ENCODE measurements around the gene FBXO36. TPM values are rescaled to one million over a fixed set of nuclear protein-coding genes. Genes with fewer than 3 reads are reported as not detected.

FBXO36 gene
- total and polyA plus RNA-seq, 2 experiments from 2014 or later = 5.8 to 7.6 TPM

DNA sequence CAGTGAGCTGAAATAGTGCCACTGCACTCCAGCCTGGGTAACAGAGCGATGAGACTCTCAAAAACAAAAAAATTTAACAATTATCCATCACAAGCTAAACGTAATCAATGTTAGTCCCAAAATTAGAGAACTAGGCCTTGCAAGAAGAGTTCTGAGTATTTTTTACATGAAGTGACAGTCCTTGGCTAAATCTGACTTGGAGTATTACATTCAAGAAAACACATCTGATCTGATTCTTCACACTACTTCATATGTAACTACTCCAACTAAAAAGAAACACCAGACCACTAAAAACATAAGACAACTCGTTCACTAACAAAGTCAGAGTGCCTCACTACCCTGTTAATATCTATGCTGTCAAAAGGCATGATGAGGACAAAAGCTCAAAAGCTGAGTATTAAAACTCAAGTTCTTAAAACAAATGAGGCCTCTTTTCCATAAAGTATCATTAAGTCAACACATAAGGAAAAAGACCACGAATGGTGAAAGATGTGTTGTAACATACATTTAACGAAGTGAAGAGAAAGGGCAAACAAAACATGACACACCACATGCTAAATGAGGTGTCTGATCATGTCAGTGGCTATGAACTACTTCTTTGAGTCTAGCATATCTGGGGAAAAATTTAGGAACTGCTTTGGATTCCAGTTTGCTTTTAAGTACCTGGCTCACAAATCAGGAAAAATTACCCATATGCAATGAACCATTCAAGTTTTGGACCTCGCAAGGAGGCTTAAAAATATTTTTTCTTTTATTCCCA is 42.9 kb upstream of the FBXO36 start:
- DNase-seq (ENCODE audit: low spot score) (no peak), ATAC-seq (no peak)
- Mint-ChIP-seq H3K27ac (no peak overlapping the region), H3K9me3 (no peaks in the 10 kb centered on the region), H3K4me3 (no peak overlapping the region), H3K4me1 (peaks cover 5% of the 10 kb centered on the region; the same call in 2 of the 3 replicates), H3K27me3 (ENCODE audit: insufficient read depth, low read depth, poor library complexity) (peaks cover 4% of the 10 kb centered on the region), H3K36me3 (ENCODE audit: low read depth) (peaks cover 18% of the 10 kb centered on the region)
- H3K4me2 ChIP-seq = no peak overlapping the region
- H3K9me2 ChIP-seq (ENCODE audit: insufficient read depth) = no peaks in the 10 kb centered on the region
- 0 out of 2 replicates have a peak, but pooled peaks cover 6% of the 10 kb centered on the region for H3K36me3 ChIP-seq (ENCODE audit: insufficient read depth)
- H3K4me3 ChIP-seq = no peak overlapping the region
- H3K27ac ChIP-seq (ENCODE audit: low read depth) = no peak overlapping the region
- H3K4me1 ChIP-seq (ENCODE audit: insufficient read depth) = no peaks in the 10 kb centered on the region
- peaks cover 78% of the 10 kb centered on the region for H3K79me2 ChIP-seq (replicated peaks; ENCODE audit: insufficient read depth)
- H3F3A ChIP-seq (replicated peaks; ENCODE audit: low read depth) = no peaks in the 10 kb centered on the region
- no peaks in the 10 kb centered on the region; the same call in 1 of the 2 replicates for H4K20me1 ChIP-seq (replicated peaks; ENCODE audit: insufficient read depth)
- TF ChIP-seq STAT1 (IDR thresholded peaks at IDR 0.05; ENCODE audit: unreplicated experiment) (no peak), POLR2AphosphoS5 (IDR thresholded peaks at IDR 0.05; ENCODE audit: low read depth) (no peak), ZNF114 (CRISPR knock-in tag; IDR thresholded peaks at IDR 0.05) (no peak), JUNB (IDR thresholded peaks at IDR 0.05; ENCODE audit: unreplicated experiment) (no peak), EZH2phosphoT487 (IDR thresholded peaks at IDR 0.05; ENCODE audit: unreplicated experiment) (no peak)
- H3K27me3 ChIP-seq (ENCODE audit: insufficient read depth) = no peaks in the 10 kb centered on the region
- H2AFZ ChIP-seq = no peak overlapping the region

DNA sequence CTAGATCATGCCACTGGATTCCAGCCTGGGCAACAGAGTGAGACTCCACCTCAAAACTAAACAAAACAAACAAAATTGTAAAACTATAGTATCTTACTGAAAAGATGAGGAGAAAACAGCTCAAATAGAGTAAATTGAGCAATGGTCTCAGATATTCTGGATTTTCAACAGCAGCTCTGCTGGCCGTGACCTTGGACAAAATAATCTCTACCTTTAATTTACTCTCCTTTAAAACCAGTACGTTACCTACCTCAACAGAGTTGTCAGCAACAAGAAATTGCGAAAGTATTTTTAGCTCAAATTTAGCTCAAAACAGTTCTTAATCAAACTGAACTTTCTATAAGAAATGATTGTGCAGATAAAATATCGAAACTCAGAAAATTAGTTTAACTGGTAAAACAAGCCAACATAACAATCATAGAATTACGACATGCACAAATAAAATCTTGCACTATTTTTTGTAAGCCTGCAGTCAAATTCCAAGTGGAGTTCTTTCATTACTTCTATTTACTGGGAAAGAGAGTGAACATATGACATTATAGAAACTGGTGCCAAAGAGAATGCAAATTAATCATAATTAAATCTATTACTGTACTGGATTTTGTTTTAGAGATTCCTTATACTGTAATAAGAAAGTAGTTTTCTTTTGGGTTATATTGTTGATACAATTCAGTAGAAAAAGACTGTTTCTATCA is 41.3 kb upstream of the FBXO36 start:
- Mint-ChIP-seq H3K36me3 (ENCODE audit: low read depth) (peaks cover 18% of the 10 kb centered on the region), H3K9me3 (no peaks in the 10 kb centered on the region), H3K27me3 (ENCODE audit: insufficient read depth, low read depth, poor library complexity) (peaks cover 4% of the 10 kb centered on the region), H3K4me3 (no peak overlapping the region), H3K4me1 (peaks cover 5% of the 10 kb centered on the region; the same call in 2 of the 3 replicates), H3K27ac (no peak overlapping the region)
- Histone ChIP-seq H3K9me2 (ENCODE audit: insufficient read depth) (no peaks in the 10 kb centered on the region), H3K4me1 (ENCODE audit: insufficient read depth) (no peaks in the 10 kb centered on the region), H3K27me3 (ENCODE audit: insufficient read depth) (no peaks in the 10 kb centered on the region), H3K79me2 (replicated peaks; ENCODE audit: insufficient read depth) (peaks cover 78% of the 10 kb centered on the region), H3K36me3 (ENCODE audit: insufficient read depth) (0 out of 2 replicates have a peak, but pooled peaks cover 6% of the 10 kb centered on the region), H4K20me1 (replicated peaks; ENCODE audit: insufficient read depth) (no peaks in the 10 kb centered on the region; the same call in 1 of the 2 replicates), H3K4me3 (no peak overlapping the region), H3K27ac (ENCODE audit: low read depth) (no peak overlapping the region), H3F3A (replicated peaks; ENCODE audit: low read depth) (no peaks in the 10 kb centered on the region), H2AFZ (no peak overlapping the region), H3K4me2 (no peak overlapping the region)
- ATAC-seq = no peak
- no peak for DNase-seq (ENCODE audit: low spot score)
- TF ChIP-seq, protein P1, sequence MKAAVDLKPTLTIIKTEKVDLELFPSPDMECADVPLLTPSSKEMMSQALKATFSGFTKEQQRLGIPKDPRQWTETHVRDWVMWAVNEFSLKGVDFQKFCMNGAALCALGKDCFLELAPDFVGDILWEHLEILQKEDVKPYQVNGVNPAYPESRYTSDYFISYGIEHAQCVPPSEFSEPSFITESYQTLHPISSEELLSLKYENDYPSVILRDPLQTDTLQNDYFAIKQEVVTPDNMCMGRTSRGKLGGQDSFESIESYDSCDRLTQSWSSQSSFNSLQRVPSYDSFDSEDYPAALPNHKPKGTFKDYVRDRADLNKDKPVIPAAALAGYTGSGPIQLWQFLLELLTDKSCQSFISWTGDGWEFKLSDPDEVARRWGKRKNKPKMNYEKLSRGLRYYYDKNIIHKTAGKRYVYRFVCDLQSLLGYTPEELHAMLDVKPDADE (IDR thresholded peaks at IDR 0.05) = no peak
- TF ChIP-seq EZH2 (IDR thresholded peaks at IDR 0.05; ENCODE audit: low read depth, unreplicated experiment) (no peak), ZNF331 (CRISPR knock-in tag; IDR thresholded peaks at IDR 0.05; ENCODE audit: low read depth) (no peak), CREB1 (CRISPR knock-in tag; IDR thresholded peaks at IDR 0.05; ENCODE audit: low read depth) (no peak)
- TF ChIP-seq, protein P2, sequence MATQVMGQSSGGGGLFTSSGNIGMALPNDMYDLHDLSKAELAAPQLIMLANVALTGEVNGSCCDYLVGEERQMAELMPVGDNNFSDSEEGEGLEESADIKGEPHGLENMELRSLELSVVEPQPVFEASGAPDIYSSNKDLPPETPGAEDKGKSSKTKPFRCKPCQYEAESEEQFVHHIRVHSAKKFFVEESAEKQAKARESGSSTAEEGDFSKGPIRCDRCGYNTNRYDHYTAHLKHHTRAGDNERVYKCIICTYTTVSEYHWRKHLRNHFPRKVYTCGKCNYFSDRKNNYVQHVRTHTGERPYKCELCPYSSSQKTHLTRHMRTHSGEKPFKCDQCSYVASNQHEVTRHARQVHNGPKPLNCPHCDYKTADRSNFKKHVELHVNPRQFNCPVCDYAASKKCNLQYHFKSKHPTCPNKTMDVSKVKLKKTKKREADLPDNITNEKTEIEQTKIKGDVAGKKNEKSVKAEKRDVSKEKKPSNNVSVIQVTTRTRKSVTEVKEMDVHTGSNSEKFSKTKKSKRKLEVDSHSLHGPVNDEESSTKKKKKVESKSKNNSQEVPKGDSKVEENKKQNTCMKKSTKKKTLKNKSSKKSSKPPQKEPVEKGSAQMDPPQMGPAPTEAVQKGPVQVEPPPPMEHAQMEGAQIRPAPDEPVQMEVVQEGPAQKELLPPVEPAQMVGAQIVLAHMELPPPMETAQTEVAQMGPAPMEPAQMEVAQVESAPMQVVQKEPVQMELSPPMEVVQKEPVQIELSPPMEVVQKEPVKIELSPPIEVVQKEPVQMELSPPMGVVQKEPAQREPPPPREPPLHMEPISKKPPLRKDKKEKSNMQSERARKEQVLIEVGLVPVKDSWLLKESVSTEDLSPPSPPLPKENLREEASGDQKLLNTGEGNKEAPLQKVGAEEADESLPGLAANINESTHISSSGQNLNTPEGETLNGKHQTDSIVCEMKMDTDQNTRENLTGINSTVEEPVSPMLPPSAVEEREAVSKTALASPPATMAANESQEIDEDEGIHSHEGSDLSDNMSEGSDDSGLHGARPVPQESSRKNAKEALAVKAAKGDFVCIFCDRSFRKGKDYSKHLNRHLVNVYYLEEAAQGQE (IDR thresholded peaks at IDR 0.05; ENCODE audit: unreplicated experiment) = no peak
